Inferior parietal cortex (tissue), 1 donor: Measurements from ENCODE around the gene LARP4B.

Experiments
- DNase-seq: peaks from one replicate; pipeline ENCODE4 v3.0.0-alpha.2; 2016; ENCODE audit errors: extremely low spot score

LARP4B gene

GRCh38 chr10:787933-788651, 143.4 kb downstream of the LARP4B start:
- DNase-seq, result no peak

- no peak for DNase-seq
Measured at GRCh38 chr10:786633-787474, 144.7 kb downstream of the LARP4B start.

- no peak for DNase-seq
Measured at GRCh38 chr10:785861-786214, 145.7 kb downstream of the LARP4B start.

- DNase-seq, result no peak
Measured at GRCh38 chr10:785089-785860, 146.2 kb downstream of the LARP4B start.

- DNase-seq, result peak; percentile 48
Measured at GRCh38 chr10:784403-785088, 147.0 kb downstream of the LARP4B start.

- no peak for DNase-seq
Measured at GRCh38 chr10:782751-783648, 148.5 kb downstream of the LARP4B start.

- no peak for DNase-seq
Measured at GRCh38 chr10:780536-781524, 150.7 kb downstream of the LARP4B start.

GRCh38 chr10:778626-779330, 152.7 kb downstream of the LARP4B start:
- no peak for DNase-seq

- no peak for DNase-seq
Measured at GRCh38 chr10:777913-778479, 153.5 kb downstream of the LARP4B start.

- DNase-seq, result no peak
Measured at GRCh38 chr10:776772-777171, 154.7 kb downstream of the LARP4B start.

- peak; percentile 12 for DNase-seq
Measured at GRCh38 chr10:775245-776075, 156.0 kb downstream of the LARP4B start.

GRCh38 chr10:774661-775244, 156.8 kb downstream of the LARP4B start:
- DNase-seq, result no peak

- DNase-seq, result no peak
Measured at GRCh38 chr10:774223-774622, 157.3 kb downstream of the LARP4B start.

- no peak for DNase-seq
Measured at GRCh38 chr10:773562-774161, 157.8 kb downstream of the LARP4B start.

- no peak for DNase-seq
Measured at GRCh38 chr10:772227-772637, 159.3 kb downstream of the LARP4B start.

- DNase-seq, result no peak
Measured at GRCh38 chr10:771647-772046, 159.9 kb downstream of the LARP4B start.

GRCh38 chr10:770975-771374, 160.5 kb downstream of the LARP4B start:
- DNase-seq, result no peak
